HCT116 (cell line): ENCODE measurements around the gene PPIG. TPM values are rescaled to one million over a fixed set of nuclear protein-coding genes. Genes with fewer than 3 reads are reported as not detected.

Experiments
- ATAC-seq: fragments of 200-7000 bp; cut with Tn5 transposase; 2 replicates; pipeline ENCODE4 v1.9.1; 2020; ENCODE audit warnings: mild to moderate bottlenecking, moderate library complexity
- BruUV-seq: library from RNA; stranded (reverse); fragments of 400-500 nt; replicated peaks from 2 replicates; lab custom pipeline; 2021; lab: Mats Ljungman, UMichigan
- CTCF ChIA-PET: fragments of 300-600 bp; sonication (Branson Sonifier 250); formaldehyde crosslinking; loops from one replicate; lab custom pipeline; 2021; ENCODE audit warnings: antibody characterized with exemption; lab: Charles Lee
- POLR2A ChIA-PET: fragments of 300-600, 350-600 bp; sonication (Branson Sonifier 250); formaldehyde crosslinking; loops from one replicate; lab custom pipeline; 2021; ENCODE audit warnings: antibody characterized with exemption; lab: Charles Lee
- RAD21 ChIA-PET, 2 experiments: fragments of 300-600 bp; sonication (Branson Sonifier 250); formaldehyde crosslinking; loops; one replicate each; lab custom pipeline; 2023; ENCODE audit warnings: low total read pairs in 2 of 2; ENCODE audit not compliant: uncharacterized antibody in 2 of 2, unreplicated experiment in 2 of 2, low non-redundant PET in 1 of 2; lab: Charles Lee
- DNase-seq: peaks from one replicate; pipeline ENCODE4 v3.0.0-alpha.2; 2010; ENCODE audit warnings: low read depth, low spot score
- H2AFZ ChIP-seq: fragments of 200-600 bp; shearing (Covaris generic), sonication (generic); 2 replicates; pipeline ENCODE4 v1.6.1; 2017; ENCODE audit warnings: low read depth, mixed run types, mixed read lengths, antibody characterized with exemption, low read length; ENCODE audit not compliant: poor library complexity, severe bottlenecking
- H3K27ac ChIP-seq: 2 replicates; pipeline ENCODE4 v1.5.1; 2012; ENCODE audit warnings: low read depth, low read length
- H3K27me3 ChIP-seq: fragments of 200-600 bp; sonication (generic); 2 replicates; pipeline ENCODE4 v1.6.1; 2016; ENCODE audit warnings: mixed run types, low read length, mixed read lengths; ENCODE audit not compliant: insufficient read depth
- H3K36me3 ChIP-seq, 2 experiments: fragments of 200-500 bp in 1 of 2; fragments of 200-600 bp in 1 of 2; sonication (Bioruptor generic) in 1 of 2; sonication (generic) in 1 of 2; 2 replicates each; pipeline versions ENCODE4 v1.5.1 to v1.6.1; 2014 to 2016; ENCODE audit warnings: low read length in 2 of 2, inconsistent platforms in 1 of 2, mixed read lengths in 1 of 2, mixed run types in 1 of 2; ENCODE audit not compliant: insufficient read depth in 2 of 2, control insufficient read depth in 1 of 2
- H3K4me1 ChIP-seq, 2 experiments: fragments of 200-600 bp in 1 of 2; sonication (generic) in 1 of 2; 2 replicates each; pipeline versions ENCODE4 v1.5.1 to v1.6.1; 2012 to 2017; ENCODE audit warnings: low read length in 2 of 2, inconsistent platforms in 1 of 2, mild to moderate bottlenecking in 1 of 2, mixed read lengths in 1 of 2, mixed run types in 1 of 2, moderate library complexity in 1 of 2; ENCODE audit not compliant: insufficient read depth in 2 of 2, control insufficient read depth in 1 of 2
- H3K4me2 ChIP-seq: fragments of 200-600 bp; sonication (generic); 2 replicates; pipeline ENCODE4 v1.6.1; 2017; ENCODE audit warnings: mixed run types, low read length, mixed read lengths
- H3K4me3 ChIP-seq, 2 experiments: fragments of 200-600 bp in 1 of 2; sonication (generic) in 1 of 2; replicated peaks in 1 of 2; 2 replicates each; pipeline ENCODE4 v1.5.1; 2011 to 2016; ENCODE audit warnings: low read length in 2 of 2, control low read depth in 1 of 2, low read depth in 1 of 2, mild to moderate bottlenecking in 1 of 2, mixed read lengths in 1 of 2, mixed run types in 1 of 2
- H3K79me2 ChIP-seq: fragments of 200-600 bp; sonication (generic); 2 replicates; pipeline ENCODE4 v1.6.1; 2017; ENCODE audit warnings: mild to moderate bottlenecking, mixed run types, low read length, moderate library complexity, mixed read lengths; ENCODE audit not compliant: insufficient read depth
- H3K9ac ChIP-seq: fragments of 200-600 bp; sonication (generic); 2 replicates; pipeline ENCODE4 v1.6.1; 2016; ENCODE audit warnings: low read length, mixed read lengths
- H3K9me2 ChIP-seq: fragments of 200-600 bp; sonication (generic), shearing (Covaris generic); 2 replicates; pipeline ENCODE4 v1.6.1; 2017; ENCODE audit warnings: mixed run types, mild to moderate bottlenecking, moderate library complexity; ENCODE audit not compliant: insufficient read depth
- H3K9me3 ChIP-seq, 2 experiments: fragments of 200-500 bp in 1 of 2; fragments of 200-600 bp in 1 of 2; sonication (Bioruptor generic) in 1 of 2; sonication (generic) in 1 of 2; 2 replicates each; pipeline ENCODE4 v1.6.1; 2014 to 2017; ENCODE audit warnings: low read length in 2 of 2, mixed read lengths in 2 of 2, inconsistent platforms in 1 of 2, low read depth in 1 of 2, mild to moderate bottlenecking in 1 of 2, mixed run types in 1 of 2, moderate library complexity in 1 of 2; ENCODE audit not compliant: control insufficient read depth in 1 of 2, insufficient read depth in 1 of 2
- H4K20me1 ChIP-seq: fragments of 200-600 bp; sonication (generic), shearing (Covaris generic); 2 replicates; pipeline ENCODE4 v1.6.1; 2017; ENCODE audit warnings: mixed run types, mild to moderate bottlenecking, moderate library complexity; ENCODE audit not compliant: insufficient read depth
- ATF3 ChIP-seq: IDR thresholded peaks from 2 replicates; pipeline ENCODE4 v1.6.1; 2012
- CBX3 ChIP-seq: IDR thresholded peaks from 2 replicates; pipeline ENCODE4 v1.6.1; 2012; ENCODE audit warnings: low read depth
- CEBPB ChIP-seq: IDR thresholded peaks from 2 replicates; pipeline ENCODE4 v1.6.1; 2012; ENCODE audit warnings: low read depth
- CTCF ChIP-seq, 3 experiments: fragments of 200-600 bp in 1 of 3; sonication (generic) in 1 of 3; IDR thresholded peaks in 2 of 3; conservative IDR thresholded peaks in 1 of 3; 2 replicates each; pipeline ENCODE4 v1.5.1; 2012 to 2017; ENCODE audit warnings: low read depth in 2 of 3, low read length in 2 of 3, antibody characterized with exemption in 1 of 3, borderline replicate concordance in 1 of 3, control low read depth in 1 of 3, mild to moderate bottlenecking in 1 of 3, mixed read lengths in 1 of 3, mixed run types in 1 of 3, moderate library complexity in 1 of 3; ENCODE audit not compliant: insufficient read depth in 1 of 3
- ELF1 ChIP-seq: IDR thresholded peaks from 2 replicates; pipeline ENCODE4 v1.6.1; 2012; ENCODE audit warnings: low read depth, borderline replicate concordance
- EZH2 ChIP-seq: fragments of 200-600 bp; sonication (generic); IDR thresholded peaks from 2 replicates; pipeline ENCODE4 v1.6.1; 2017; ENCODE audit warnings: antibody characterized with exemption, mixed run types
- FOSL1 ChIP-seq: IDR thresholded peaks from 2 replicates; pipeline ENCODE4 v1.6.1; 2012; ENCODE audit warnings: low read depth
- JUND ChIP-seq: IDR thresholded peaks from 2 replicates; pipeline ENCODE4 v1.6.1; 2012
- MAX ChIP-seq: IDR thresholded peaks from 2 replicates; pipeline ENCODE4 v1.6.1; 2012
- POLR2A ChIP-seq: IDR thresholded peaks from 2 replicates; pipeline ENCODE4 v1.7.0; 2011; ENCODE audit warnings: borderline replicate concordance; ENCODE audit not compliant: insufficient read depth, insufficient read length; ENCODE audit errors: extremely low read depth
- POLR2AphosphoS5 ChIP-seq: IDR thresholded peaks from 2 replicates; pipeline ENCODE4 v1.6.1; 2011; ENCODE audit warnings: mild to moderate bottlenecking, low read depth, low read length, moderate library complexity
- RAD21 ChIP-seq: IDR thresholded peaks from 2 replicates; pipeline ENCODE4 v1.6.1; 2012; ENCODE audit warnings: low read depth, mild to moderate bottlenecking
- SIN3A ChIP-seq: IDR thresholded peaks from 2 replicates; pipeline ENCODE4 v1.6.1; 2012; ENCODE audit warnings: low read depth
- SP1 ChIP-seq: IDR thresholded peaks from 2 replicates; pipeline ENCODE4 v1.6.1; 2012; ENCODE audit warnings: low read depth
- SRF ChIP-seq: IDR thresholded peaks from 2 replicates; pipeline ENCODE4 v1.6.1; 2012; ENCODE audit warnings: low read depth
- YY1 ChIP-seq: IDR thresholded peaks from 2 replicates; pipeline ENCODE4 v1.6.1; 2011; ENCODE audit warnings: low read length, low read depth, moderate library complexity, mild to moderate bottlenecking; ENCODE audit not compliant: insufficient replicate concordance; ENCODE audit errors: extremely low read depth
- ZBTB33 ChIP-seq: IDR thresholded peaks from 2 replicates; pipeline ENCODE4 v1.6.1; 2011; ENCODE audit warnings: mild to moderate bottlenecking, low read length, moderate library complexity; ENCODE audit not compliant: insufficient replicate concordance; ENCODE audit errors: extremely low read depth
- ZFX ChIP-seq: fragments of 450-650 bp; IDR thresholded peaks from 2 replicates; pipeline ENCODE4 v1.6.1; 2017
- ZNF274 ChIP-seq: fragments of 200-500 bp; sonication (Bioruptor generic); IDR thresholded peaks from 2 replicates; pipeline ENCODE4 v1.6.1; 2014; ENCODE audit warnings: mild to moderate bottlenecking, low read depth, low read length, inconsistent platforms
- intact Hi-C: fragments of 100-400 bp; cut with micrococcal nuclease; formaldehyde crosslinking; loops from 2 replicates; pipeline ENCODE4 v1.10.0; 2022
- total RNA-seq: library from RNA; stranded (reverse); gene quantifications from one replicate; pipeline ENCODE4 v1.2.1, GENCODE V29; 2021; ENCODE audit not compliant: unreplicated experiment

The PPIG gene
- total RNA-seq, 1 experiment from 2014 or later = 55.3 TPM

GRCh38 chr2:169658877-169659276, 74.7 kb downstream of the PPIG start:
- TF ChIP-seq CBX3 (no peak), ATF3 (no peak), ZNF274 (no peak), SP1 (no peak), CEBPB (no peak), POLR2A (no peak), ELF1 (no peak), FOSL1 (no peak), MAX (no peak), ZFX (no peak), ZBTB33 (no peak), RAD21 (no peak), SRF (no peak), POLR2AphosphoS5 (no peak), YY1 (no peak), JUND (no peak), CTCF (IDR thresholded peaks at IDR 0.05 in 2 of 3, conservative IDR thresholded peaks at IDR 0.05 in 1 of 3; ENCODE audit: borderline replicate concordance in 1 of 3, insufficient read depth in 1 of 3, low read depth in 2 of 3, low read length in 2 of 3) (no peak), SIN3A (no peak), EZH2 (no peak)
- H3K4me3 ChIP-seq = no peak overlapping the region
- ChIA-PET RAD21 (no interaction called here), CTCF (no interaction called here), POLR2A (no interaction called here)
- no peaks in the 10 kb centered on the region for H3K27me3 ChIP-seq
- H3K27ac ChIP-seq = no peak overlapping the region
- BruUV-seq = no TSS peak
- H3K36me3 ChIP-seq = no peaks in the 10 kb centered on the region
- no peak overlapping the region for H3K4me2 ChIP-seq
- no peak for ATAC-seq
- intact Hi-C loops = no loop called here
- no peaks in the 10 kb centered on the region for H4K20me1 ChIP-seq
- no peak overlapping the region for H3K9ac ChIP-seq
- DNase-seq = no peak
- no peaks in the 10 kb centered on the region for H3K9me2 ChIP-seq
- no peaks in the 10 kb centered on the region for H3K9me3 ChIP-seq
- no peaks in the 10 kb centered on the region for H3K4me1 ChIP-seq
- H2AFZ ChIP-seq = no peak overlapping the region
- H3K79me2 ChIP-seq = no peaks in the 10 kb centered on the region
